KG1 (cell line): ENCODE measurements around the gene ZNF428.
"Not testable (repeated sequence)": the region's sequence is repeated elsewhere in the genome, so short reads cannot be mapped to it uniquely, and the experiment has no call there.

Source experiments
- DNase-seq: peaks from one replicate; lab custom pipeline; 2025; lab: John Stamatoyannopoulos, UW

ZNF428 gene

GRCh38 chr19:43639519-43640423 lies 20.3 kb upstream of the ZNF428 start, which contains the start of gene CADM4:
TSS of gene CADM4 (minus strand) at chr19:43639850. CDS start at chr19:43639790, 60 bp downstream.
- DNase-seq = no peak

GRCh38 chr19:43638995-43639518 lies 19.6 kb upstream of the ZNF428 start:
- no peak for DNase-seq

- DNase-seq = no peak
These were observed 19.0 kb upstream of the ZNF428 start for GRCh38 chr19:43638214-43638994.

- DNase-seq = no peak
These were observed 16.8 kb upstream of the ZNF428 start for GRCh38 chr19:43636121-43636683.

GRCh38 chr19:43635561-43635940 lies 16.1 kb upstream of the ZNF428 start:
- not testable (repeated sequence) for DNase-seq

- DNase-seq = no peak
These were observed 15.6 kb upstream of the ZNF428 start for GRCh38 chr19:43634872-43635560.

- no peak for DNase-seq
These were observed 15.1 kb upstream of the ZNF428 start for GRCh38 chr19:43634506-43634871.

- no peak for DNase-seq
These were observed 14.6 kb upstream of the ZNF428 start for GRCh38 chr19:43634068-43634467.

- DNase-seq = no peak
These were observed 14.1 kb upstream of the ZNF428 start for GRCh38 chr19:43633520-43633919.

- DNase-seq = no peak
These were observed 12.1 kb upstream of the ZNF428 start for GRCh38 chr19:43631491-43631890.

- DNase-seq = no peak
These were observed 9.4 kb upstream of the ZNF428 start for GRCh38 chr19:43628646-43629326.

- no peak for DNase-seq
These were observed 7.4 kb upstream of the ZNF428 start for GRCh38 chr19:43626838-43627237.

GRCh38 chr19:43625918-43626579 lies 6.6 kb upstream of the ZNF428 start:
- no peak for DNase-seq

GRCh38 chr19:43624933-43625332 lies 5.5 kb upstream of the ZNF428 start:
- peak; percentile 41 for DNase-seq

GRCh38 chr19:43623889-43624670 lies 4.7 kb upstream of the ZNF428 start:
- DNase-seq = no peak

- DNase-seq = no peak
These were observed 3.5 kb upstream of the ZNF428 start for GRCh38 chr19:43622956-43623355.

- no peak for DNase-seq
These were observed 2.6 kb upstream of the ZNF428 start for GRCh38 chr19:43622070-43622469.

GRCh38 chr19:43620061-43621001 lies 902 bp upstream of the ZNF428 start:
- DNase-seq = no peak

- peak; percentile 85 for DNase-seq
These were observed 538 bp downstream of the ZNF428 start for GRCh38 chr19:43618921-43619261.
